ENCODE data around the gene ADAMTSL1. TPM values are rescaled to one million over a fixed set of nuclear protein-coding genes. Genes with fewer than 3 reads are reported as not detected.

ADAMTSL1 gene
- total RNA-seq, 1 experiment from 2014 or later: not detected

DNA sequence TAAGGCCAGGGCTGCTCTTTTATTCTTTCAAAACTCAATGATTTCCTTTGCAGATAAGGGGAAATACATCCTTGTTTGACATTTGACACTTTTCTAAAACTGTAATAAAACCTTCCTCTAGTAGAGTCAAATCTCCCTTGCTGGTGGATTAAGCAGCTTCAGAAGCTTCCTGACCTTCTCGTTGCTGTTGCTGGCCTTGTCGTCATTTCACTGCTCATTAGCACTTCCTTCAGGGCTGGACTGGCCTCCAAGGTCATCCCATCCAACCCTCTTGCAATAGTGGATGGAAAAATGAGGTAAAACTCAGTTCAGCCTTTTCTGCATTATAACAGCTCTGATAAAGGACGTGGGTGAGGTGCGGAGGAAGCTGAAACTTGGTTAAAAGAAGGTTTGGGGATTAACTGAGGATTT is 1.1 kb upstream of the ADAMTSL1 start:
- Histone ChIP-seq H3K9ac (ENCODE audit: low read length) (no peak overlapping the region), H3K4me1 (ENCODE audit: control insufficient read depth in 1 of 2, insufficient read depth in 2 of 2, low read length in 2 of 2) (no peaks in the 10 kb centered on the region), H2AFZ (ENCODE audit: low read depth, low read length, poor library complexity, severe bottlenecking) (no peak overlapping the region), H3K79me2 (ENCODE audit: insufficient read depth, low read length) (no peaks in the 10 kb centered on the region), H3K4me2 (ENCODE audit: low read length) (no peak overlapping the region), H3K9me3 (ENCODE audit: control insufficient read depth in 1 of 2, insufficient read depth in 1 of 2, low read depth in 1 of 2, low read length in 2 of 2) (no peaks in the 10 kb centered on the region), H4K20me1 (ENCODE audit: insufficient read depth) (no peaks in the 10 kb centered on the region), H3K27me3 (ENCODE audit: insufficient read depth, low read length) (no peaks in the 10 kb centered on the region), H3K9me2 (ENCODE audit: insufficient read depth) (no peaks in the 10 kb centered on the region), H3K36me3 (ENCODE audit: control insufficient read depth in 1 of 2, insufficient read depth in 2 of 2, low read length in 2 of 2) (no peaks in the 10 kb centered on the region), H3K4me3 (replicated peaks in 1 of 2; ENCODE audit: low read depth in 1 of 2, low read length in 2 of 2) (no peak overlapping the region), H3K27ac (ENCODE audit: low read depth, low read length) (no peak overlapping the region)
- intact Hi-C loops (cut with micrococcal nuclease): no loop called here
- RAD21 ChIA-PET (ENCODE audit: low non-redundant PET in 1 of 2, low total read pairs in 2 of 2, uncharacterized antibody in 2 of 2, unreplicated experiment in 2 of 2): no interaction called here
- no peak for ATAC-seq
- CTCF ChIA-PET: no interaction called here
- BruUV-seq (replicated peaks): no TSS peak
- TF ChIP-seq CBX3 (IDR thresholded peaks at IDR 0.05; ENCODE audit: low read depth) (no peak), SRF (IDR thresholded peaks at IDR 0.05; ENCODE audit: low read depth) (no peak), SP1 (IDR thresholded peaks at IDR 0.05; ENCODE audit: low read depth) (no peak), POLR2A (IDR thresholded peaks at IDR 0.05; ENCODE audit: borderline replicate concordance, extremely low read depth, insufficient read depth, insufficient read length) (no peak), ELF1 (IDR thresholded peaks at IDR 0.05; ENCODE audit: borderline replicate concordance, low read depth) (no peak), POLR2AphosphoS5 (IDR thresholded peaks at IDR 0.05; ENCODE audit: low read depth, low read length) (no peak), YY1 (IDR thresholded peaks at IDR 0.05; ENCODE audit: extremely low read depth, insufficient replicate concordance, low read depth, low read length) (no peak), ZFX (IDR thresholded peaks at IDR 0.05) (no peak), MAX (IDR thresholded peaks at IDR 0.05) (no peak), ZBTB33 (IDR thresholded peaks at IDR 0.05; ENCODE audit: extremely low read depth, insufficient replicate concordance, low read length) (no peak), EZH2phosphoT487 (IDR thresholded peaks at IDR 0.05; ENCODE audit: borderline replicate concordance) (no peak), FOSL1 (IDR thresholded peaks at IDR 0.05; ENCODE audit: low read depth) (no peak), ATF3 (IDR thresholded peaks at IDR 0.05) (no peak)
- TF ChIP-seq, protein P1, sequence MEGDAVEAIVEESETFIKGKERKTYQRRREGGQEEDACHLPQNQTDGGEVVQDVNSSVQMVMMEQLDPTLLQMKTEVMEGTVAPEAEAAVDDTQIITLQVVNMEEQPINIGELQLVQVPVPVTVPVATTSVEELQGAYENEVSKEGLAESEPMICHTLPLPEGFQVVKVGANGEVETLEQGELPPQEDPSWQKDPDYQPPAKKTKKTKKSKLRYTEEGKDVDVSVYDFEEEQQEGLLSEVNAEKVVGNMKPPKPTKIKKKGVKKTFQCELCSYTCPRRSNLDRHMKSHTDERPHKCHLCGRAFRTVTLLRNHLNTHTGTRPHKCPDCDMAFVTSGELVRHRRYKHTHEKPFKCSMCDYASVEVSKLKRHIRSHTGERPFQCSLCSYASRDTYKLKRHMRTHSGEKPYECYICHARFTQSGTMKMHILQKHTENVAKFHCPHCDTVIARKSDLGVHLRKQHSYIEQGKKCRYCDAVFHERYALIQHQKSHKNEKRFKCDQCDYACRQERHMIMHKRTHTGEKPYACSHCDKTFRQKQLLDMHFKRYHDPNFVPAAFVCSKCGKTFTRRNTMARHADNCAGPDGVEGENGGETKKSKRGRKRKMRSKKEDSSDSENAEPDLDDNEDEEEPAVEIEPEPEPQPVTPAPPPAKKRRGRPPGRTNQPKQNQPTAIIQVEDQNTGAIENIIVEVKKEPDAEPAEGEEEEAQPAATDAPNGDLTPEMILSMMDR (IDR thresholded peaks at IDR 0.05 in 2 of 3, conservative IDR thresholded peaks at IDR 0.05 in 1 of 3; ENCODE audit: borderline replicate concordance in 1 of 3, insufficient read depth in 1 of 3, low read depth in 2 of 3, low read length in 2 of 3): no peak
- POLR2A ChIA-PET: no interaction called here
- DNase-seq (ENCODE audit: low read depth, low spot score): no peak
